Caco-2 (cell line): ENCODE data around the gene EPX. TPM values are rescaled to one million over a fixed set of nuclear protein-coding genes. Genes with fewer than 3 reads are reported as not detected.

Experiments used
- BruUV-seq: library from RNA; stranded (reverse); fragments of 400-500 nt; replicated peaks from 2 replicates; lab custom pipeline; 2021; lab: Mats Ljungman, UMichigan
- CTCF ChIA-PET: fragments of 300-600 bp; sonication (Branson Sonifier 250); formaldehyde crosslinking; loops from one replicate; lab custom pipeline; 2022; ENCODE audit warnings: antibody characterized with exemption; lab: Charles Lee
- POLR2A ChIA-PET: fragments of 300-600 bp; sonication (Branson Sonifier 250); formaldehyde crosslinking; loops from one replicate; lab custom pipeline; 2022; ENCODE audit warnings: antibody characterized with exemption; lab: Charles Lee
- DNase-seq, 2 experiments: peaks; one replicate each; pipeline versions ENCODE4 v3.0.0 to v3.0.0-alpha.2; 2020 to 2022
- H3K27me3 ChIP-seq: replicated peaks from 2 replicates; pipeline ENCODE4 v1.6.0; 2011; ENCODE audit warnings: low read length; ENCODE audit not compliant: control insufficient read depth, insufficient read depth
- H3K36me3 ChIP-seq: 2 replicates; pipeline ENCODE4 v1.5.1; 2011; ENCODE audit warnings: low read length; ENCODE audit not compliant: control insufficient read depth, insufficient read depth
- H3K4me1 ChIP-seq: fragments of 250-450 bp; sonication (Bioruptor Pico); 2 replicates; pipeline ENCODE4 v1.5.1; 2020; ENCODE audit warnings: mild to moderate bottlenecking
- H3K4me3 ChIP-seq: 2 replicates; pipeline ENCODE4 v1.5.1; 2011; ENCODE audit warnings: low read depth, mild to moderate bottlenecking, control low read depth, low read length
- H3K9me3 ChIP-seq: fragments of 250-450 bp; sonication (Bioruptor Pico); 2 replicates; pipeline ENCODE4 v1.5.1; 2020; ENCODE audit warnings: mild to moderate bottlenecking, moderate library complexity
- H3K27ac Mint-ChIP-seq: one replicate; pipeline ENCODE4 v1.8.0; 2022; ENCODE audit warnings: mixed read lengths; ENCODE audit not compliant: unreplicated experiment
- H3K27me3 Mint-ChIP-seq: one replicate; pipeline ENCODE4 v1.8.0; 2022; ENCODE audit warnings: mixed read lengths; ENCODE audit not compliant: insufficient read depth, unreplicated experiment
- H3K36me3 Mint-ChIP-seq: one replicate; pipeline ENCODE4 v1.8.0; 2022; ENCODE audit warnings: mild to moderate bottlenecking, mixed read lengths; ENCODE audit not compliant: insufficient read depth, unreplicated experiment
- H3K4me1 Mint-ChIP-seq: one replicate; pipeline ENCODE4 v1.8.0; 2022; ENCODE audit warnings: low read depth, mixed read lengths; ENCODE audit not compliant: unreplicated experiment
- H3K4me3 Mint-ChIP-seq: one replicate; pipeline ENCODE4 v1.8.0; 2022; ENCODE audit warnings: mild to moderate bottlenecking, moderate library complexity, mixed read lengths; ENCODE audit not compliant: unreplicated experiment
- H3K9me3 Mint-ChIP-seq: one replicate; pipeline ENCODE4 v1.8.0; 2022; ENCODE audit warnings: mixed read lengths; ENCODE audit not compliant: unreplicated experiment
- CTCF ChIP-seq, 2 experiments: fragments of 200-600 bp in 1 of 2; IDR thresholded peaks; 1 replicate in 1 of 2; 2 replicates in 1 of 2; pipeline versions ENCODE4 v1.5.1 to v1.8.0; 2011 to 2022; ENCODE audit warnings: antibody characterized with exemption in 1 of 2, control low read depth in 1 of 2, inconsistent platforms in 1 of 2, low read depth in 1 of 2, low read length in 1 of 2, mild to moderate bottlenecking in 1 of 2, moderate library complexity in 1 of 2; ENCODE audit not compliant: insufficient read depth in 1 of 2, severe bottlenecking in 1 of 2, unreplicated experiment in 1 of 2
- intact Hi-C: fragments of 100-400 bp; cut with micrococcal nuclease; formaldehyde crosslinking; loops from one replicate; pipeline ENCODE4 v1.10.0; 2022; ENCODE audit not compliant: unreplicated experiment
- total RNA-seq: library from RNA; stranded (reverse); gene quantifications from 2 replicates; pipeline ENCODE4 v1.2.3, GENCODE V29; 2022

The EPX gene
- total RNA-seq, 1 experiment from 2014 or later = not detected

- no TSS peak for BruUV-seq
- Histone ChIP-seq H3K9me3 (no peaks in the 10 kb centered on the region), H3K27me3 (no peaks in the 10 kb centered on the region), H3K36me3 (no peaks in the 10 kb centered on the region), H3K4me1 (peaks cover 3% of the 10 kb centered on the region), H3K4me3 (no peak overlapping the region)
- CTCF ChIA-PET = interaction anchor here (0.6 kb wide), 1 partner anchor 197 kb away, joined by 3 read pairs; no protein-coding TSS in a partner anchor
- Mint-ChIP-seq H3K36me3 (no peaks in the 10 kb centered on the region), H3K4me1 (no peaks in the 10 kb centered on the region), H3K9me3 (no peaks in the 10 kb centered on the region), H3K27ac (no peak overlapping the region), H3K4me3 (no peak overlapping the region), H3K27me3 (peaks cover 9% of the 10 kb centered on the region)
- no peak for DNase-seq
- no peak for TF ChIP-seq CTCF (IDR thresholded peaks at IDR 0.05; ENCODE audit: insufficient read depth in 1 of 2, low read depth in 1 of 2, low read length in 1 of 2, severe bottlenecking in 1 of 2, unreplicated experiment in 1 of 2)
- POLR2A ChIA-PET = no interaction called here
- intact Hi-C loops = no loop called here
Measured at GRCh38 chr17:58253082-58253481, 60.6 kb downstream of the EPX start.

Other genes starting within 250 kb of the EPX start
- 27.5 TPM in 2 replicates for gene CUEDC1, start 237.3 kb upstream of the EPX start, total RNA-seq
- 52.1 and 54.9 TPM in 2 replicates for gene VEZF1, start 204.5 kb upstream of the EPX start, total RNA-seq
- gene SRSF1, start 185.5 kb upstream of the EPX start, total RNA-seq = 308 and 325 TPM in 2 replicates
- 67.8 and 80.6 TPM in 2 replicates for gene DYNLL2, start 109.3 kb upstream of the EPX start, total RNA-seq
- gene OR4D1, start 44.3 kb upstream of the EPX start, total RNA-seq = not detected in 2 replicates
- gene OR4D2, start 25.7 kb upstream of the EPX start, total RNA-seq = not detected in 2 replicates
- 25.5 and 28.6 TPM in 2 replicates for gene MKS1, start 26.5 kb downstream of the EPX start, total RNA-seq
- 0.23 and 0.54 TPM in 2 replicates for gene LPO, start 45.9 kb downstream of the EPX start, total RNA-seq
- gene MPO, start 88.2 kb downstream of the EPX start, total RNA-seq = 0.23 TPM in 1 of 2 replicates, not detected in the other
- 6.0 and 7.4 TPM in 2 replicates for gene TSPOAP1, start 136.1 kb downstream of the EPX start, total RNA-seq
- gene SUPT4H1, start 159.5 kb downstream of the EPX start, total RNA-seq = 70.9 and 71.4 TPM in 2 replicates
- gene RNF43, start 224.8 kb downstream of the EPX start, total RNA-seq = 84.2 and 87.1 TPM in 2 replicates